Measurements from ENCODE around the gene SGPL1.

- TF ChIP-seq CTCF (optimal IDR thresholded peaks at IDR 0.05 in 1 of 3, IDR thresholded peaks at IDR 0.05 in 1 of 3, conservative IDR thresholded peaks at IDR 0.05 in 1 of 3; ENCODE audit: extremely low read depth in 1 of 3, insufficient read depth in 2 of 3, low read length in 3 of 3) (no peak), EZH2 (IDR thresholded peaks at IDR 0.05; ENCODE audit: low read length) (no peak)
Observed at GRCh38 chr10:70905071-70906021, 89.6 kb downstream of the SGPL1 start.
